Fibroblast of lung (primary cell): ENCODE results near the gene NLGN1. TPM values are rescaled to one million over a fixed set of nuclear protein-coding genes. Genes with fewer than 3 reads are reported as not detected.

Experiments used
- DNase-seq, 2 donors: peaks; one replicate each; pipeline versions ENCODE4 v3.0.0 to v3.0.0-alpha.2; 2010; ENCODE audit warnings: low read depth in 2 of 2
- H2AFZ ChIP-seq: 2 replicates; pipeline ENCODE4 v1.5.1; 2012; ENCODE audit warnings: low read length, control low read depth, inconsistent platforms
- H3K27ac ChIP-seq: 2 replicates; pipeline ENCODE4 v1.5.1; 2011; ENCODE audit warnings: low read length, control low read depth; ENCODE audit not compliant: insufficient read depth
- H3K27me3 ChIP-seq: 2 replicates; pipeline ENCODE4 v1.5.1; 2011; ENCODE audit warnings: mild to moderate bottlenecking, low read length; ENCODE audit not compliant: control insufficient read depth, insufficient read depth
- H3K36me3 ChIP-seq: 2 replicates; pipeline ENCODE4 v1.5.1; 2011; ENCODE audit warnings: low read length; ENCODE audit not compliant: control insufficient read depth, insufficient read depth
- H3K4me1 ChIP-seq: 2 replicates; pipeline ENCODE4 v1.5.1; 2011; ENCODE audit warnings: low read length; ENCODE audit not compliant: control insufficient read depth, insufficient read depth; ENCODE audit errors: extremely low read depth
- H3K4me2 ChIP-seq: 2 replicates; pipeline ENCODE4 v1.5.1; 2011; ENCODE audit warnings: low read length, control low read depth; ENCODE audit not compliant: insufficient read depth; ENCODE audit errors: extremely low read depth
- H3K4me3 ChIP-seq, 4 experiments: fragments of 200-600 bp in 1 of 4; sonication (generic) in 1 of 4; replicated peaks in 1 of 4; 2 replicates each; pipeline ENCODE4 v1.5.1; 2011 to 2016; ENCODE audit warnings: low read length in 4 of 4, low read depth in 3 of 4, mild to moderate bottlenecking in 3 of 4, control low read depth in 2 of 4, inconsistent platforms in 1 of 4, mixed read lengths in 1 of 4; ENCODE audit not compliant: insufficient read depth in 1 of 4; ENCODE audit errors: control extremely low read depth in 1 of 4
- H3K79me2 ChIP-seq: 2 replicates; pipeline ENCODE4 v1.5.1; 2012; ENCODE audit warnings: mild to moderate bottlenecking, low read length, inconsistent platforms; ENCODE audit not compliant: control insufficient read depth, insufficient read depth
- H3K9ac ChIP-seq: 2 replicates; pipeline ENCODE4 v1.5.1; 2011; ENCODE audit warnings: mild to moderate bottlenecking, low read length, control low read depth; ENCODE audit not compliant: insufficient read depth
- H3K9me3 ChIP-seq: 2 replicates; pipeline ENCODE4 v1.5.1; 2012; ENCODE audit warnings: low read depth, low read length; ENCODE audit not compliant: control insufficient read depth, insufficient read depth
- H4K20me1 ChIP-seq: 2 replicates; pipeline ENCODE4 v1.5.1; 2011; ENCODE audit warnings: low read length; ENCODE audit not compliant: control insufficient read depth, insufficient read depth; ENCODE audit errors: extremely low read depth
- CTCF ChIP-seq, 2 donors: IDR thresholded peaks in 1 of 2; conservative IDR thresholded peaks in 1 of 2; 1 replicate in 1 of 2; 2 replicates in 1 of 2; pipeline ENCODE4 v1.5.1; 2011 to 2012; ENCODE audit warnings: low read length in 2 of 2, control low read depth in 1 of 2, inconsistent platforms in 1 of 2, low read depth in 1 of 2, mild to moderate bottlenecking in 1 of 2
- EZH2 ChIP-seq: IDR thresholded peaks from 2 replicates; pipeline ENCODE4 v1.5.1; 2012; ENCODE audit warnings: low read length, control low read depth, mild to moderate bottlenecking; ENCODE audit errors: missing control alignments
- polyA plus RNA-seq, 2 donors: library from polyadenylated mRNA; depleted of rRNA in 1 of 2; stranded (reverse) in 1 of 2; unstranded in 1 of 2; fragments of >200 nt; gene quantifications; 2 replicates each; pipeline ENCODE4 v1.2.1, GENCODE V29; 2011 to 2012; ENCODE audit warnings: missing spikeins in 1 of 2
- total RNA-seq: library from RNA; depleted of rRNA; stranded (reverse); fragments of >200 nt; gene quantifications from 2 replicates; pipeline ENCODE4 v1.2.1, GENCODE V29; 2014

The NLGN1 gene
- total and polyA plus RNA-seq, 2 donors (not counting 1 experiment from before 2014, with no cell fraction given) = 0.61 to 2.1 TPM

GRCh38 chr3:173513123-173513522 is 115.6 kb downstream of the NLGN1 start:
- no peak overlapping the region for H3K4me3 ChIP-seq
- no peak overlapping the region for H3K27ac ChIP-seq
- H3K79me2 ChIP-seq = no peaks in the 10 kb centered on the region
- no peaks in the 10 kb centered on the region for H3K4me1 ChIP-seq
- TF ChIP-seq CTCF (conservative IDR thresholded peaks at IDR 0.05 in 1 of 2, IDR thresholded peaks at IDR 0.05 in 1 of 2; ENCODE audit: low read depth in 1 of 2, low read length in 2 of 2) (no peak), EZH2 (no peak)
- no peaks in the 10 kb centered on the region for H3K36me3 ChIP-seq
- no peaks in the 10 kb centered on the region for H3K9me3 ChIP-seq
- peak in 1 of 2 donors; percentile 11 for DNase-seq
- H3K9ac ChIP-seq = no peak overlapping the region
- no peak overlapping the region for H3K4me2 ChIP-seq
- H2AFZ ChIP-seq = no peak overlapping the region
- no peaks in the 10 kb centered on the region for H3K27me3 ChIP-seq
- H4K20me1 ChIP-seq = no peaks in the 10 kb centered on the region

GRCh38 chr3:173529062-173529711 is 131.6 kb downstream of the NLGN1 start:
- TF ChIP-seq CTCF (conservative IDR thresholded peaks at IDR 0.05 in 1 of 2, IDR thresholded peaks at IDR 0.05 in 1 of 2; ENCODE audit: low read depth in 1 of 2, low read length in 2 of 2) (peak in 1 of 2 donors; percentile 46), EZH2 (no peak)
- Histone ChIP-seq H3K4me1 (no peaks in the 10 kb centered on the region), H3K36me3 (no peaks in the 10 kb centered on the region), H4K20me1 (no peaks in the 10 kb centered on the region), H3K27me3 (no peaks in the 10 kb centered on the region), H3K4me2 (no peak overlapping the region), H3K4me3 (no peak overlapping the region), H3K27ac (no peak overlapping the region), H3K79me2 (no peaks in the 10 kb centered on the region), H3K9ac (no peak overlapping the region), H3K9me3 (no peaks in the 10 kb centered on the region), H2AFZ (no peak overlapping the region)
- peak; percentile 5 to 13 for DNase-seq

GRCh38 chr3:173531602-173532001 is 134.1 kb downstream of the NLGN1 start:
- Histone ChIP-seq H2AFZ (no peak overlapping the region), H3K79me2 (no peaks in the 10 kb centered on the region), H3K9me3 (no peaks in the 10 kb centered on the region), H3K9ac (no peak overlapping the region), H3K4me2 (no peak overlapping the region), H4K20me1 (no peaks in the 10 kb centered on the region), H3K27me3 (no peaks in the 10 kb centered on the region), H3K4me3 (no peak overlapping the region), H3K27ac (no peak overlapping the region), H3K4me1 (no peaks in the 10 kb centered on the region), H3K36me3 (no peaks in the 10 kb centered on the region)
- DNase-seq = no peak
- TF ChIP-seq CTCF (conservative IDR thresholded peaks at IDR 0.05 in 1 of 2, IDR thresholded peaks at IDR 0.05 in 1 of 2; ENCODE audit: low read depth in 1 of 2, low read length in 2 of 2) = no peak
- TF ChIP-seq EZH2 = no peak
